K562 (cell line): Measurements from ENCODE around the gene CSTPP1. TPM values are rescaled to one million over a fixed set of nuclear protein-coding genes. Genes with fewer than 3 reads are reported as not detected.

ENCODE experiments used
- ATAC-seq: fragments of 200-7000 bp; cut with Tn5 transposase; 3 replicates; pipeline ENCODE4 v1.9.1; 2020; ENCODE audit warnings: moderate library complexity
- BruUV-seq: library from RNA; stranded (reverse); fragments of 400-500 nt; replicated peaks from 2 replicates; lab custom pipeline; 2021; lab: Mats Ljungman, UMichigan
- CTCF ChIA-PET: fragments of 300-600 bp; formaldehyde crosslinking; extraction: SDS; loops from one replicate; lab custom pipeline; 2021; ENCODE audit warnings: low intra/inter-chr PET ratio; lab: Yijun Ruan, JAX
- POLR2A ChIA-PET: fragments of 300-600, 350-650 bp; sonication (Branson Sonifier 250); formaldehyde crosslinking; extraction: SDS; loops from one replicate; lab custom pipeline; 2021; ENCODE audit warnings: antibody characterized with exemption, inconsistent platforms; lab: Yijun Ruan, JAX
- DNase-seq, 4 experiments: peaks; one replicate each; pipeline versions ENCODE4 v3.0.0 to v3.0.0-alpha.2; 2011 to 2018; ENCODE audit warnings: low spot score in 3 of 4, mixed read lengths in 3 of 4; ENCODE audit errors: extremely low read depth in 1 of 4
- FAIRE-seq: peaks from 2 replicates; lab custom pipeline; 2011; peaks lifted over from hg19 to GRCh38; lab: Jason Lieb, UNC
- H2AFZ ChIP-seq: 2 replicates; pipeline ENCODE4 v1.6.0; 2011; ENCODE audit warnings: low read depth, low read length, control low read depth, inconsistent platforms
- H3K27ac ChIP-seq: fragments of 200-600 bp; 3 replicates; pipeline ENCODE4 v1.8.0; 2011; ENCODE audit warnings: low read depth, mild to moderate bottlenecking, control low read depth, inconsistent platforms, low read length, moderate library complexity, mixed read lengths; ENCODE audit errors: extremely low read depth
- H3K27me3 ChIP-seq, 2 experiments: fragments of 300-600 bp in 1 of 2; 2 replicates in 1 of 2; 3 replicates in 1 of 2; pipeline versions ENCODE4 v1.6.0 to v1.8.0; 2011; ENCODE audit warnings: inconsistent platforms in 2 of 2, low read length in 2 of 2, mild to moderate bottlenecking in 1 of 2, mixed read lengths in 1 of 2, moderate library complexity in 1 of 2; ENCODE audit not compliant: control insufficient read depth in 2 of 2, insufficient read depth in 2 of 2
- H3K36me3 ChIP-seq: fragments of 300-600 bp; 3 replicates; pipeline ENCODE4 v1.8.0; 2011; ENCODE audit warnings: mild to moderate bottlenecking, low read length, inconsistent platforms; ENCODE audit not compliant: control insufficient read depth, insufficient read depth
- H3K4me1 ChIP-seq, 2 experiments: fragments of 200-600 bp in 1 of 2; replicated peaks in 1 of 2; 2 replicates in 1 of 2; 3 replicates in 1 of 2; pipeline versions ENCODE4 v1.5.1 to v1.8.0; 2011; ENCODE audit warnings: inconsistent platforms in 2 of 2, low read length in 2 of 2, mild to moderate bottlenecking in 1 of 2, mixed read lengths in 1 of 2, moderate library complexity in 1 of 2; ENCODE audit not compliant: control insufficient read depth in 2 of 2, insufficient read depth in 2 of 2
- H3K4me2 ChIP-seq: 2 replicates; pipeline ENCODE4 v1.6.1; 2011; ENCODE audit warnings: low read length, control low read depth, inconsistent platforms, mixed read lengths; ENCODE audit not compliant: insufficient read depth
- H3K4me3 ChIP-seq: fragments of 200-600 bp; sonication (generic), shearing (Covaris generic); 2 replicates; pipeline ENCODE4 v1.5.1; 2016; ENCODE audit warnings: control low read depth, inconsistent platforms
- H3K79me2 ChIP-seq: fragments of 200-600 bp; 3 replicates; pipeline ENCODE4 v1.8.0; 2011; ENCODE audit warnings: low read length, inconsistent platforms; ENCODE audit not compliant: control insufficient read depth, insufficient read depth
- H3K9ac ChIP-seq, 2 experiments: 2 replicates each; pipeline versions ENCODE4 v1.6.0 to v1.6.1; 2011; ENCODE audit warnings: low read depth in 2 of 2, low read length in 2 of 2, control low read depth in 1 of 2, inconsistent platforms in 1 of 2, mild to moderate bottlenecking in 1 of 2, mixed read lengths in 1 of 2; ENCODE audit not compliant: insufficient read depth in 1 of 2
- H3K9me1 ChIP-seq: one replicate; pipeline ENCODE4 v1.6.0; 2011; ENCODE audit warnings: inconsistent platforms, mild to moderate bottlenecking, low read length, moderate library complexity; ENCODE audit not compliant: control insufficient read depth, insufficient read depth
- H3K9me3 ChIP-seq: replicated peaks from 2 replicates; pipeline ENCODE4 v1.5.1; 2011; ENCODE audit warnings: low read depth, low read length, inconsistent platforms; ENCODE audit not compliant: control insufficient read depth, insufficient read depth
- H4K20me1 ChIP-seq: replicated peaks from 2 replicates; pipeline ENCODE4 v1.6.1; 2011; ENCODE audit warnings: low read length, inconsistent platforms, mixed read lengths; ENCODE audit not compliant: control insufficient read depth, insufficient read depth
- ARID1B ChIP-seq: fragments of 450-650 bp; IDR thresholded peaks from 2 replicates; pipeline ENCODE4 v1.6.1; 2016; ENCODE audit warnings: antibody characterized with exemption, mild to moderate bottlenecking, inconsistent platforms
- DIDO1 ChIP-seq: fragments of 450-650 bp; IDR thresholded peaks from 2 replicates; pipeline ENCODE4 v1.6.1; 2016; ENCODE audit warnings: low read depth, missing biosample characterization, missing genetic modification characterization
- ETS2 ChIP-seq: IDR thresholded peaks from 2 replicates; pipeline ENCODE4 v1.6.1; 2016; ENCODE audit warnings: borderline replicate concordance, missing genetic modification characterization, mild to moderate bottlenecking, moderate library complexity, missing compliant biosample characterization; ENCODE audit not compliant: poor library complexity, severe bottlenecking
- MCM3 ChIP-seq: fragments of 450-650 bp; IDR thresholded peaks from 2 replicates; pipeline ENCODE4 v1.6.1; 2016
- SREBF2 ChIP-seq: sonication (generic); formaldehyde crosslinking; IDR thresholded peaks from 2 replicates; pipeline ENCODE4 v1.4.0; 2020; ENCODE audit warnings: mild to moderate bottlenecking, missing genetic modification reagents
- TFAP4 ChIP-seq: sonication (generic); formaldehyde crosslinking; IDR thresholded peaks from 2 replicates; pipeline ENCODE4 v1.8.0; 2022; ENCODE audit warnings: missing genetic modification reagents, mild to moderate bottlenecking, moderate library complexity, borderline replicate concordance
- ZNF133 ChIP-seq: fragments of 250-450 bp; sonication (Bioruptor Pico); IDR thresholded peaks from 2 replicates; pipeline ENCODE4 v1.4.0; 2020; ENCODE audit warnings: mild to moderate bottlenecking
- WGBS: fragments of 100-300 bp; shearing (Covaris generic); methylation state at CpG from one replicate; pipeline ENCODE4 v1.1.6; 2016; ENCODE audit warnings: low coverage, mixed read lengths; ENCODE audit not compliant: insufficient coverage; ENCODE audit errors: missing lambda C conversion rate; 5-methylcytosine and 5-hydroxymethylcytosine counted together
- in situ Hi-C: fragments of 300-500 bp; cut with MboI; formaldehyde crosslinking; loops from 4 replicates; pipeline ENCODE4 v1.15.0; 2018; ENCODE audit warnings: inconsistent platforms, mixed read lengths
- intact Hi-C: fragments of 100-400 bp; cut with micrococcal nuclease; formaldehyde crosslinking; loops from 2 replicates; pipeline ENCODE4 v1.14.2; 2022
- polyA plus RNA-seq, 8 experiments: library from polyadenylated mRNA; depleted of rRNA in 4 of 8; stranded (reverse) in 5 of 8; unstranded in 3 of 8; fragments of >200 nt; fragmentation: Nextera tagmentation in 2 of 8; fragmentation: Illumina TruSeq in 1 of 8; extraction: Ambion mirVana in 2 of 8; extraction: Trizol in 1 of 8; gene quantifications; 2 replicates each; pipeline versions ENCODE4 v1.2.1 to v1.2.3, GENCODE V29; 2011 to 2014; ENCODE audit warnings: inconsistent platforms in 1 of 8, missing spikeins in 1 of 8
- total RNA-seq, 7 experiments: library from RNA; depleted of rRNA in 6 of 7; stranded (reverse); fragments of >200 nt in 6 of 7; fragmentation: Illumina TruSeq in 2 of 7; extraction: Trizol in 2 of 7; gene quantifications; 2 replicates each; pipeline versions ENCODE4 v1.2.1 to v1.2.3, GENCODE V29; 2011 to 2021; ENCODE audit warnings: low replicate concordance in 1 of 7
- TF ChIP-seq, protein P1 (sequence below), 2 experiments: fragments of 450-650 bp; conservative IDR thresholded peaks; 2 replicates each; pipeline ENCODE4 v1.6.1; 2017; ENCODE audit warnings: mild to moderate bottlenecking in 2 of 2, moderate library complexity in 2 of 2
- TF ChIP-seq, protein P2 (sequence below): fragments of 450-650 bp; IDR thresholded peaks from 2 replicates; pipeline ENCODE4 v1.6.1; 2017; ENCODE audit warnings: antibody characterized with exemption

CSTPP1 gene
- total and polyA plus RNA-seq, 9 of the 15 experiments (the other 6 are each of a cell fraction or from before 2014, with no cell fraction given), result 6.5 to 17.8 (median 9.2) TPM

GRCh38 chr11:47052165-47052564, 115.6 kb downstream of the CSTPP1 start:
- Histone ChIP-seq H2AFZ (no peak overlapping the region), H3K9ac (no peak overlapping the region), H4K20me1 (no peaks in the 10 kb centered on the region), H3K4me2 (no peak overlapping the region), H3K9me1 (peaks cover 4% of the 10 kb centered on the region), H3K36me3 (no peaks in the 10 kb centered on the region), H3K4me1 (peaks cover 0 to 16% of the 10 kb centered on the region in 2 experiments; a peak in 4 of 5 replicates)
- intact Hi-C loops, result no loop called here
- ATAC-seq (no peak), FAIRE-seq (no peak)
- CTCF ChIA-PET, result no interaction called here
- no peak for TF ChIP-seq TFAP4 (CRISPR knock-in tag)
- TF ChIP-seq DIDO1, result no peak
- TF ChIP-seq, protein P1, sequence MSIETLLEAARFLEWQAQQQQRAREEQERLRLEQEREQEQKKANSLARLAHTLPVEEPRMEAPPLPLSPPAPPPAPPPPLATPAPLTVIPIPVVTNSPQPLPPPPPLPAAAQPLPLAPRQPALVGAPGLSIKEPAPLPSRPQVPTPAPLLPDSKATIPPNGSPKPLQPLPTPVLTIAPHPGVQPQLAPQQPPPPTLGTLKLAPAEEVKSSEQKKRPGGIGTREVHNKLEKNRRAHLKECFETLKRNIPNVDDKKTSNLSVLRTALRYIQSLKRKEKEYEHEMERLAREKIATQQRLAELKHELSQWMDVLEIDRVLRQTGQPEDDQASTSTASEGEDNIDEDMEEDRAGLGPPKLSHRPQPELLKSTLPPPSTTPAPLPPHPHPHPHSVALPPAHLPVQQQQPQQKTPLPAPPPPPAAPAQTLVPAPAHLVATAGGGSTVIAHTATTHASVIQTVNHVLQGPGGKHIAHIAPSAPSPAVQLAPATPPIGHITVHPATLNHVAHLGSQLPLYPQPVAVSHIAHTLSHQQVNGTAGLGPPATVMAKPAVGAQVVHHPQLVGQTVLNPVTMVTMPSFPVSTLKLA (conservative IDR thresholded peaks at IDR 0.05), result no peak
- no peak for TF ChIP-seq MCM3
- no peak for TF ChIP-seq ETS2 (tag)
- TF ChIP-seq ARID1B, result no peak
- TF ChIP-seq SREBF2 (CRISPR knock-in tag), result no peak
- TF ChIP-seq, protein P2, sequence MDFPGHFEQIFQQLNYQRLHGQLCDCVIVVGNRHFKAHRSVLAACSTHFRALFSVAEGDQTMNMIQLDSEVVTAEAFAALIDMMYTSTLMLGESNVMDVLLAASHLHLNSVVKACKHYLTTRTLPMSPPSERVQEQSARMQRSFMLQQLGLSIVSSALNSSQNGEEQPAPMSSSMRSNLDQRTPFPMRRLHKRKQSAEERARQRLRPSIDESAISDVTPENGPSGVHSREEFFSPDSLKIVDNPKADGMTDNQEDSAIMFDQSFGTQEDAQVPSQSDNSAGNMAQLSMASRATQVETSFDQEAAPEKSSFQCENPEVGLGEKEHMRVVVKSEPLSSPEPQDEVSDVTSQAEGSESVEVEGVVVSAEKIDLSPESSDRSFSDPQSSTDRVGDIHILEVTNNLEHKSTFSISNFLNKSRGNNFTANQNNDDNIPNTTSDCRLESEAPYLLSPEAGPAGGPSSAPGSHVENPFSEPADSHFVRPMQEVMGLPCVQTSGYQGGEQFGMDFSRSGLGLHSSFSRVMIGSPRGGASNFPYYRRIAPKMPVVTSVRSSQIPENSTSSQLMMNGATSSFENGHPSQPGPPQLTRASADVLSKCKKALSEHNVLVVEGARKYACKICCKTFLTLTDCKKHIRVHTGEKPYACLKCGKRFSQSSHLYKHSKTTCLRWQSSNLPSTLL, result no peak
- no peak for TF ChIP-seq ZNF133
- TF ChIP-seq, all 486 proteins: peak for 0
- no peak for DNase-seq
- in situ Hi-C loops, result no loop called here
- no peak overlapping the region for H3K4me3 ChIP-seq
- no TSS peak for BruUV-seq
- H3K79me2 ChIP-seq, result no peaks in the 10 kb centered on the region
- H3K9me3 ChIP-seq, result no peaks in the 10 kb centered on the region
- 65% methylated on average over 7 of the region's 7 CpGs for WGBS
- H3K27me3 ChIP-seq, result no peaks in the 10 kb centered on the region
- POLR2A ChIA-PET, result no interaction called here
- H3K27ac ChIP-seq, result no peak overlapping the region
